Heart left ventricle (tissue), 16 donors: ENCODE results near the gene VSTM5. TPM values are rescaled to one million over a fixed set of nuclear protein-coding genes. Genes with fewer than 3 reads are reported as not detected.

Experiments
- ATAC-seq, 4 donors: fragments of 200-7000 bp; cut with Tn5 transposase; one replicate each; pipeline ENCODE4 v1.9.1; 2020 to 2022; ENCODE audit warnings: moderate library complexity in 4 of 4, mild to moderate bottlenecking in 3 of 4, moderate number of reproducible peaks in 1 of 4
- DNase-seq, 5 donors: peaks; one replicate each; pipeline ENCODE4 v3.0.0-alpha.2; 2020
- H3K27ac ChIP-seq, 12 donors: fragments of 200-600 bp; sonication (generic) in 4 of 12; one replicate each; pipeline versions ENCODE4 v1.5.0 to v1.8.0; 2016 to 2022; ENCODE audit warnings: mild to moderate bottlenecking in 2 of 12
- H3K27me3 ChIP-seq, 9 donors: fragments of 200-600 bp; sonication (generic) in 2 of 9; one replicate each; pipeline versions ENCODE4 v1.5.1 to v1.8.0; 2016 to 2022; ENCODE audit warnings: mild to moderate bottlenecking in 3 of 9
- H3K36me3 ChIP-seq, 9 donors: fragments of 200-600 bp; sonication (generic) in 2 of 9; one replicate each; pipeline versions ENCODE4 v1.5.0 to v1.8.0; 2018 to 2022; ENCODE audit warnings: mild to moderate bottlenecking in 2 of 9
- H3K4me1 ChIP-seq, 12 donors: fragments of 200-600 bp; sonication (generic) in 4 of 12; one replicate each; pipeline versions ENCODE4 v1.5.0 to v1.8.0; 2016 to 2022; ENCODE audit warnings: mild to moderate bottlenecking in 3 of 12
- H3K4me3 ChIP-seq, 12 donors: fragments of 200-600 bp; sonication (generic) in 4 of 12; one replicate each; pipeline versions ENCODE4 v1.5.0 to v1.8.0; 2017 to 2022; ENCODE audit warnings: mild to moderate bottlenecking in 9 of 12, moderate library complexity in 4 of 12
- H3K9me3 ChIP-seq, 12 donors: fragments of 200-600 bp; sonication (generic) in 4 of 12; one replicate each; pipeline versions ENCODE4 v1.5.0 to v1.8.0; 2016 to 2022; ENCODE audit warnings: mild to moderate bottlenecking in 1 of 12
- CTCF ChIP-seq, 12 donors: fragments of 200-600 bp; sonication (generic) in 4 of 12; IDR thresholded peaks; one replicate each; pipeline versions ENCODE4 v1.5.0 to v1.8.0; 2018 to 2022; ENCODE audit warnings: antibody characterized with exemption in 12 of 12, mild to moderate bottlenecking in 5 of 12
- POLR2A ChIP-seq, 2 donors: fragments of 450-650 bp; IDR thresholded peaks; one replicate each; pipeline ENCODE4 v1.6.1; 2017; ENCODE audit warnings: antibody characterized with exemption in 2 of 2, mild to moderate bottlenecking in 2 of 2, moderate library complexity in 2 of 2
- WGBS, 4 donors: extraction: QIAGEN DNeasy Blood & Tissue Kit in 2 of 4; methylation state at CpG; one replicate each; pipeline versions ENCODE4 v1.1.5 to v1.1.7; 2013 to 2018; 5-methylcytosine and 5-hydroxymethylcytosine counted together
- intact Hi-C, 10 donors: fragments of 100-400 bp; cut with DNase I; formaldehyde crosslinking; loops; one replicate each; pipeline versions ENCODE4 v1.11.1 to v1.14.2; 2022
- polyA plus RNA-seq, 2 donors: library from polyadenylated mRNA; stranded (reverse); fragments of 200-250 nt; gene quantifications; one replicate each; pipeline ENCODE4 v1.2.3, GENCODE V29; 2013
- total RNA-seq, 9 donors: library from RNA; depleted of rRNA in 2 of 9; stranded (reverse); fragments of >200 nt in 2 of 9; fragmentation: NEBNext Ultra II Directional in 3 of 9; extraction: Animal tissue kit (Norgen Biotek cat#: 25700) in 3 of 9; gene quantifications; one replicate each; pipeline versions ENCODE4 v1.1.0 to v1.2.4, GENCODE V29; 2016 to 2023
- donor health status: ischemic (EF 13 %, LVEDD 7.1; RV severe dilation, severe dysfunction).
- donor health status: healthy with polysubstance abuse.
- donor health status: DM: no; HTN: yes; CAD: no.
- donor health status: DM: no; HTN: no; CAD: no.
- donor health status: ischemic (EF 25% LVEDD 6.9; RV normal size, moderate dysfunction).
- donor health status: ischemic (EF 25% LVEDD 5.7; RV mildly dilated, moderate dysfunction).
- donor health status: healthy.
- donor health status: DM: yes; HTN: yes; CAD: no.
- donor health status: ischemic (EF 35%, LVEDD 5.7; RV mildly dilated, moderate dysfunction).
- donor health status: nonischemic (EF 11% LVEDD 7.7; RV severe dilation, severe dysfunction).
- donor health status: DM: yes; HTN: yes; CAD: no.
- donor health status: PGD.
- donor health status: ischemic (EF 29% LVEDD 5.4; RV normal size, mild dysfunction).
- donor health status: nonischemic (EF 23%, LVEDD 6.1; RV moderate dilation, normal function).

VSTM5 gene
- total and polyA plus RNA-seq, 11 donors: 0.04 to 0.16 (median 0.08) TPM; not detected in 7

DNA sequence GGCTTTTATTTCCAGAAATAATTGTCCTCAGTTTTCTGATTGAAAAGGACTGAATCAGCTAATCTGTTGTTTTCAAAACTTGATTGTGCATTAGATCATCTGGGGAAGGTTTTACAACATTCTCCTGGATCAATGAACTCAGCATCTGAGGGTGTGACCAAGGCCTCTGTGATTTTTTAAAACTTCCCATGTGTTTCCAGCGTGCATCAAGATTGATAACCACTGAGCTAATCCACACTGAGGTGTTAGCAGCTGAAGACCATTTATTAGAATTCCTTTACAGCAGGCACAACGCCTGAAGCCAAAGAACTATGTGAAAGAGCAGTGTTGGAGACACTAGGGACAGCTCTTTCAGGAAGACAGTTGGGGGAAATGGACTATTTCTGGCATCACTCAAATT lies 10.2 kb downstream of the VSTM5 start:
- WGBS, 4 donors: 43 to 59% (median 56%) methylated on average over 2 of the region's 2 CpGs
- H3K4me3 ChIP-seq: no peak overlapping the region
- H3K27ac ChIP-seq: no peak overlapping the region
- no peak for DNase-seq
- no peak for ATAC-seq
- no peaks in the 10 kb centered on the region for H3K4me1 ChIP-seq
- no peaks in the 10 kb centered on the region for H3K27me3 ChIP-seq
- intact Hi-C loops: no loop called here
- no peak for TF ChIP-seq CTCF (IDR thresholded peaks at IDR 0.05)
- TF ChIP-seq POLR2A (IDR thresholded peaks at IDR 0.05): no peak
- H3K36me3 ChIP-seq: no peaks in the 10 kb centered on the region
- H3K9me3 ChIP-seq: no peaks in the 10 kb centered on the region

GRCh38 chr11:93838967-93839366 lies 11.5 kb downstream of the VSTM5 start:
- 89 to 97% (median 93%) methylated on average over 5 to 8 of the region's 8 CpGs for WGBS, 4 donors
- intact Hi-C loops: no loop called here
- DNase-seq: no peak
- TF ChIP-seq POLR2A (IDR thresholded peaks at IDR 0.05): no peak
- no peak for TF ChIP-seq CTCF (IDR thresholded peaks at IDR 0.05)
- no peaks in the 10 kb centered on the region for H3K27me3 ChIP-seq
- H3K4me3 ChIP-seq: no peak overlapping the region
- no peak overlapping the region for H3K27ac ChIP-seq
- no peaks in the 10 kb centered on the region for H3K9me3 ChIP-seq
- no peak for ATAC-seq
- no peaks in the 10 kb centered on the region for H3K4me1 ChIP-seq
- H3K36me3 ChIP-seq: no peaks in the 10 kb centered on the region

DNA sequence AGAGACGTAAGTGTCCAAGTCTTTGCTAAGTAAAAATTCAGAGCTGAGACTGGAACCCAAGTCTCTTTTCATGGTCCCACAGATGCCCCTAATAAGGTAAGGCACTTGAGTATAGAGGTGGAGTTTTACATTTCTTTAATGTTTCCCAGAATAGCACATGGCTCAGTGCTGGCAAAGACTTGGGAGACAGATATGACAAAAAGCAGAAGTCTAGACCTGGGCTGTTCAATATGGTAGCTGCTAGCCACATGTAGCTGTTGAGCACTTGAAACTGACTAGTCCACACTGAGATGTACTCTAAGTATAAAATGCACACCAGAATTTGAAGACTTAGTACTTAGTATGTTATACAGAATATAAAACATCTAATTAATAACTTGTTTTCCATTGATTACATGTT lies 17.6 kb downstream of the VSTM5 start:
- ATAC-seq: peak in 3 of 4 donors; percentile 14 to 71 (median 50)
- Histone ChIP-seq H3K36me3 (no peaks in the 10 kb centered on the region), H3K4me1 (no peaks in the 10 kb centered on the region), H3K4me3 (no peak overlapping the region), H3K27me3 (no peaks in the 10 kb centered on the region), H3K9me3 (no peaks in the 10 kb centered on the region), H3K27ac (no peak overlapping the region)
- WGBS, 4 donors: 84 to 95% (median 92%) methylated on average over 1 of the region's 1 CpG
- no peak for DNase-seq
- intact Hi-C loops: no loop called here
- TF ChIP-seq POLR2A (IDR thresholded peaks at IDR 0.05) (no peak), CTCF (IDR thresholded peaks at IDR 0.05) (no peak)

DNA sequence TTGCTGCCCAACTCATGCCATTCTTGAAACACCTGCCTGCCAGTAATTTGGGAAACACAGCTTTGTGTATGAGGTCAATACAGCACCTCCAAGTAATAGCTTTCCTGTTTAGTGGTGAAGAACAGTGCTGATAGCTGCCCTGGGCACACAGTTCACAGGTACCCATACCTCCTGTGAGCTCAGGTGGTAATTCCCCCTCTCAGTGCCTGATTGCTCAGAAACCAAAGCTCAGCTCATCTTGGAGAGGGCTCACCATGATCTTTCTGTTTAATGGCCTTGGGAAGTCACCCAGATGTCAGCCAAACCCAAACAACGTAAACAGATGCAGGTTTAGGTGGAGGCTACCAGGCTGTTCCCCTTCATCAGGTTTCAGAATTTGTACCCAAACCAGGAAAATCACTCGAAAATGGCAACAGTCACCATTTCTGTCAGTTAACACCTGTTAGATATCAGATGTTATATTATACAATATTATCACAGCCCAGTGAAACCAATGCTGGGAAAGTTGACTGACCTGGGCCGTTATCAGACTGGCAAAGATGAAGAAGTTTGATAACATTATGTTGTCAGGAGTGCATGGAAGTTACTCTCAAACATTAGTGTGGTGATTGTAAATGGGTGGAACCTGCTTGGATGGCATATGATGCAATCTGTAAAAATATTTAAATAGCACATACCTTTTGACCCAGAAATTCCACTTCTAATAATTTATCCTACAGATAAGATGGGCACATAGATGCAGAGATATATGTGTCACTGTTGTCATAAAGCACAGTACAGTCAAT lies 18.9 kb downstream of the VSTM5 start:
- intact Hi-C loops: no loop called here
- H3K27ac ChIP-seq: no peak overlapping the region
- H3K9me3 ChIP-seq: no peaks in the 10 kb centered on the region
- no peaks in the 10 kb centered on the region for H3K27me3 ChIP-seq
- no peaks in the 10 kb centered on the region for H3K36me3 ChIP-seq
- TF ChIP-seq CTCF (IDR thresholded peaks at IDR 0.05) (no peak), POLR2A (IDR thresholded peaks at IDR 0.05) (no peak)
- no peak overlapping the region for H3K4me3 ChIP-seq
- ATAC-seq (no peak), DNase-seq (no peak)
- no peaks in the 10 kb centered on the region for H3K4me1 ChIP-seq
- WGBS, 4 donors: 78 to 88% (median 81%) methylated on average over 3 of the region's 3 CpGs
